Sigmoid colon (tissue), 4 donors: ENCODE measurements around the gene SULT2B1.

Experiments
- CTCF ChIP-seq, 4 experiments: fragments of 450-650 bp in 3 of 4; fragments of 200-600 bp in 1 of 4; IDR thresholded peaks; one replicate each; pipeline ENCODE4 v1.5.1; 2016 to 2019; ENCODE audit warnings: antibody characterized with exemption in 4 of 4, mild to moderate bottlenecking in 3 of 4, moderate library complexity in 2 of 4
- EP300 ChIP-seq, 4 donors: sonication (generic); formaldehyde crosslinking; IDR thresholded peaks; one replicate each; pipeline ENCODE4 v1.6.1; 2017; ENCODE audit warnings: antibody characterized with exemption in 4 of 4
- POLR2A ChIP-seq, 2 donors: fragments of 450-650 bp; IDR thresholded peaks; one replicate each; pipeline ENCODE4 v1.6.1; 2016; ENCODE audit warnings: antibody characterized with exemption in 2 of 2, mild to moderate bottlenecking in 2 of 2, moderate library complexity in 2 of 2
- POLR2AphosphoS5 ChIP-seq, 4 donors: sonication (generic); formaldehyde crosslinking; IDR thresholded peaks; one replicate each; pipeline ENCODE4 v1.6.1; 2017; ENCODE audit warnings: antibody characterized with exemption in 4 of 4

- TF ChIP-seq POLR2A (IDR thresholded peaks at IDR 0.05) (no peak), CTCF (IDR thresholded peaks at IDR 0.05) (no peak), POLR2AphosphoS5 (IDR thresholded peaks at IDR 0.05) (no peak), EP300 (IDR thresholded peaks at IDR 0.05) (no peak)
These were observed 54.7 kb downstream of the SULT2B1 start, which contains the start of gene SPACA4 for GRCh38 chr19:48606463-48607358.
